SU-DHL-6 (cell line): ENCODE data around the gene FABP3.

ENCODE experiments used
- CTCF ChIP-seq: fragments of 200-600 bp; sonication (generic); IDR thresholded peaks from one replicate; pipeline ENCODE4 v1.5.1; 2017; ENCODE audit warnings: antibody characterized with exemption, mild to moderate bottlenecking, low read length, moderate library complexity; ENCODE audit not compliant: insufficient read depth, poor library complexity, severe bottlenecking
- EZH2phosphoT487 ChIP-seq: fragments of 200-600 bp; sonication (generic), shearing (Covaris generic); conservative IDR thresholded peaks from 2 replicates; pipeline ENCODE4 v1.6.1; 2018; ENCODE audit warnings: mild to moderate bottlenecking, antibody characterized with exemption, low read length, moderate library complexity, mixed read lengths

- TF ChIP-seq CTCF (no peak), EZH2phosphoT487 (no peak)
These were observed 16.4 kb downstream of the FABP3 start for GRCh38 chr1:31356427-31356826.
